Lower lobe of right lung (tissue), 2 donors: Measurements from ENCODE around the gene HSPBAP1. TPM values are rescaled to one million over a fixed set of nuclear protein-coding genes. Genes with fewer than 3 reads are reported as not detected.

ENCODE experiments used
- ATAC-seq, 2 donors: fragments of 200-7000 bp; cut with Tn5 transposase; one replicate each; pipeline ENCODE4 v1.9.1; 2020 to 2022; ENCODE audit warnings: mild to moderate bottlenecking in 2 of 2, moderate library complexity in 2 of 2
- DNase-seq: peaks from one replicate; pipeline ENCODE4 v3.0.0-alpha.2; 2020
- H3K27ac ChIP-seq: fragments of 200-600 bp; one replicate; pipeline ENCODE4 v1.8.0; 2022
- H3K27me3 ChIP-seq: fragments of 200-600 bp; one replicate; pipeline ENCODE4 v1.8.0; 2022; ENCODE audit warnings: low read depth
- H3K36me3 ChIP-seq: fragments of 200-600 bp; one replicate; pipeline ENCODE4 v1.8.0; 2022; ENCODE audit warnings: mild to moderate bottlenecking
- H3K4me1 ChIP-seq: fragments of 200-600 bp; one replicate; pipeline ENCODE4 v1.8.0; 2022
- H3K4me3 ChIP-seq: fragments of 200-600 bp; one replicate; pipeline ENCODE4 v1.8.0; 2022; ENCODE audit warnings: mild to moderate bottlenecking
- H3K9me3 ChIP-seq: fragments of 200-600 bp; one replicate; pipeline ENCODE4 v1.8.0; 2022
- intact Hi-C: fragments of 100-400 bp; cut with DNase I; formaldehyde crosslinking; loops from one replicate; pipeline ENCODE4 v1.11.0; 2022
- total RNA-seq: library from RNA; stranded (reverse); fragmentation: NEBNext Ultra II Directional; extraction: Animal tissue kit (Norgen Biotek cat#: 25700); gene quantifications from one replicate; pipeline ENCODE4 v1.2.1, GENCODE V29; 2021
- TF ChIP-seq, protein P1 (sequence below): fragments of 200-600 bp; IDR thresholded peaks from one replicate; pipeline ENCODE4 v1.8.0; 2022; ENCODE audit warnings: antibody characterized with exemption, mild to moderate bottlenecking
- donor health status: DM: no; HTN: yes; CAD: no; lungs with severe emphysema.

The HSPBAP1 gene
- total RNA-seq, 1 donor from 2014 or later = 15.4 TPM

DNA sequence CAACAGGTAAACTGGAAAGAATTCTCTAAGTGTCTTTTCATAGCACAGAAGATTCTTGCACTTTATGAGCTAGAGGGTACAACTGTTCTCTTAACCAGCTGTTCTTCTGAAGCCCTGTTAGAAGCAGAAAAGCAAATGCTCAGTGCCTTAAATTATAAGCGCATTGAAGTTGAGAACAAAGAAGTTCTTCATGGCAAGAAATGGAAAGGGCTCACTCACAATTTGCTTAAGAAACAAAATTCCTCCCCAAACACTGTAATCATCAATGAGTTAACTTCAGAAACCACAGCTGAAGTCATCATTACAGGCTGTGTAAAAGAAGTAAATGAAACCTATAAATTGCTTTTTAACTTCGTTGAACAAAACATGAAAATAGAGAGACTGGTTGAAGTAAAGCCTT, 93.4 kb downstream of the HSPBAP1 start:
- DNase-seq = no peak
- Histone ChIP-seq H3K27ac (no peak overlapping the region), H3K4me1 (peaks cover 11% of the 10 kb centered on the region), H3K4me3 (no peak overlapping the region), H3K36me3 (no peaks in the 10 kb centered on the region), H3K27me3 (no peaks in the 10 kb centered on the region), H3K9me3 (no peaks in the 10 kb centered on the region)
- TF ChIP-seq, protein P1, sequence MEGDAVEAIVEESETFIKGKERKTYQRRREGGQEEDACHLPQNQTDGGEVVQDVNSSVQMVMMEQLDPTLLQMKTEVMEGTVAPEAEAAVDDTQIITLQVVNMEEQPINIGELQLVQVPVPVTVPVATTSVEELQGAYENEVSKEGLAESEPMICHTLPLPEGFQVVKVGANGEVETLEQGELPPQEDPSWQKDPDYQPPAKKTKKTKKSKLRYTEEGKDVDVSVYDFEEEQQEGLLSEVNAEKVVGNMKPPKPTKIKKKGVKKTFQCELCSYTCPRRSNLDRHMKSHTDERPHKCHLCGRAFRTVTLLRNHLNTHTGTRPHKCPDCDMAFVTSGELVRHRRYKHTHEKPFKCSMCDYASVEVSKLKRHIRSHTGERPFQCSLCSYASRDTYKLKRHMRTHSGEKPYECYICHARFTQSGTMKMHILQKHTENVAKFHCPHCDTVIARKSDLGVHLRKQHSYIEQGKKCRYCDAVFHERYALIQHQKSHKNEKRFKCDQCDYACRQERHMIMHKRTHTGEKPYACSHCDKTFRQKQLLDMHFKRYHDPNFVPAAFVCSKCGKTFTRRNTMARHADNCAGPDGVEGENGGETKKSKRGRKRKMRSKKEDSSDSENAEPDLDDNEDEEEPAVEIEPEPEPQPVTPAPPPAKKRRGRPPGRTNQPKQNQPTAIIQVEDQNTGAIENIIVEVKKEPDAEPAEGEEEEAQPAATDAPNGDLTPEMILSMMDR = no peak
- no peak for ATAC-seq
- intact Hi-C loops = no loop called here

DNA sequence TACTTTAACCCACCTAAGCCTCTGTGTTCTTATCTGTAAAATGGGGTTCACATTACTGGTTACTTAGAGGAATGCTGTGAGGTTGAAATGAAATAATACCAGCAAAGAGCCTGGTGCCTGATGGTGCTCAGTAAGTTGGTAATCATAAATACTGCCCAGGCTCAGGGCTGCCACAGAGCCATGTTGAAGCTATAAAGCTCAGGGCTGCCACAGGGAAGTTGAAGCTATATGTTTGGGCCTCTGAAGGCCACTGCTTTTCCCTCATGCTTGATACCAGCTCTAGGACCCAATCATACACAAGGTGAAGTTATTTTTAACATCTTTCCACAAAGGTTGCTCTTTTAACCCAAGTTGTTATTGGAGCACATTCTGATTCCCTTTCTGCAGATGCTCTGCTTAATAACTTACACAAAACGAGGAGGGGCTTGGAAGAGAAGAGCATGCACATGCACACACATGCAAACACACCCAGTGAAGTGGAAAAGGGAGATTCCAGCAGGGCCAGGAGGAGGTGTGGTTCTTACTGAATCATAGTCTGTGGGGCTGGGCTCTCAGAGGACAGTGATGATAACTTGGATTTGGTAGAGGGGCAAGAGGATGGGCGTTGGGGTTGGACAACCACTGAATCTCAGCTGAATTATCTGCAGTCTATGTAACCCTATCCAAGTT, 95.5 kb downstream of the HSPBAP1 start:
- Histone ChIP-seq H3K27ac (no peak overlapping the region), H3K27me3 (no peaks in the 10 kb centered on the region), H3K4me1 (peaks cover 11% of the 10 kb centered on the region), H3K36me3 (no peaks in the 10 kb centered on the region), H3K9me3 (no peaks in the 10 kb centered on the region), H3K4me3 (no peak overlapping the region)
- intact Hi-C loops = no loop called here
- ATAC-seq = peak in 1 of 2 donors; percentile 25
- no peak for DNase-seq
- TF ChIP-seq, protein P1 = no peak

DNA sequence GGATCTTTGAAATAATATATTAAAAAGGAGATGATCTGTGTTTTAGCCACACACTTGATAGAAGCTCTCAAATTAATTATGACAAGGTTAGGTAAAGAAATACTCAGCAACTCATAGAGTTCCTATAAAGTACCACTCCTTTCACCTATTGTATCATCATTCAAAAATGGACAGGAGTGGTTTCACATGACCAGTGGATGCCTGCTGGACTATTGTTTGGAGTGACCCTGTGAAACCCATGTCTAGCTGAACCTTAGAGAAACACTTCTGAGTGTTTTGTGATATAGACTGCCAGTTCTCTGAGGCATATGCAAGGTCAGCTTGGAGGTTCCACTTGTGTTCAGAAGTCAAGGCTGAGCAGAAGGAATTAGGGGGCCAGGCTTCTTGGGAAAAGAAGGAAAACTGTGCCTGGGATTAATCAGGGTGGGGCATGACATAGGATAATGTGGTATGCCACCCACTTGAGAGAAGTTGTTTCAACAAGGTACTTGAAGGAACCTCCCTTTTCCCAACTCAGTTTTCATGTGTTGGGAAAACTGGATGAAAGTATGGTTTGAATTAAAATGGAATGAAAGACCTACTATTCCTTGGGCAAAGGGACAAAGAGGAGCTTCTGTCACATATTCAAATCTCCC, 97.6 kb downstream of the HSPBAP1 start:
- Histone ChIP-seq H3K27me3 (no peaks in the 10 kb centered on the region), H3K27ac (peak overlapping the region; percentile 14), H3K9me3 (no peaks in the 10 kb centered on the region), H3K36me3 (no peaks in the 10 kb centered on the region), H3K4me3 (no peak overlapping the region), H3K4me1 (peaks cover 11% of the 10 kb centered on the region)
- intact Hi-C loops = no loop called here
- no peak for DNase-seq
- ATAC-seq = peak; percentile 55 to 61
- TF ChIP-seq, protein P1 = no peak

DNA sequence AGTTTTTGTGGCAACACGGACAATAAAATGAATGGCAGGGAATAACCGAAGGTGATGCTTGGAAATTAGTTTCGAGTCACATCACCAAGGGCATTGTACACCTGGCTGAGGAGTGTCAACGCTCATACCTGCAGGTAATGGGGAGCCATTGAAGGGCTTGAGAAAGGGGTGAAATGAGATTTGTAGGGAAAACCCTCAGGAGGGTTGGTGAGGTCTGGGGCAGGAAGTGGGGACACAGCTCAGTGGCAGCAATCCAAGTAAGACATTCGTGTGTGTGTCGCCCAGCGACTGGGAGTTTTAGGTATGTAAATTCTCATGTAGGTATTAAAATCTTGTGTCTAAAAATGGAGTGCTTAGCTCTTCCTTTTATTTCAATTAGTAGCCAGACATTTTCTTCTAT, 98.7 kb downstream of the HSPBAP1 start:
- Histone ChIP-seq H3K4me1 (peaks cover 11% of the 10 kb centered on the region), H3K27ac (no peak overlapping the region), H3K4me3 (no peak overlapping the region), H3K36me3 (no peaks in the 10 kb centered on the region), H3K9me3 (no peaks in the 10 kb centered on the region), H3K27me3 (no peaks in the 10 kb centered on the region)
- TF ChIP-seq, protein P1 = no peak
- ATAC-seq (no peak), DNase-seq (no peak)
- intact Hi-C loops = no loop called here

DNA sequence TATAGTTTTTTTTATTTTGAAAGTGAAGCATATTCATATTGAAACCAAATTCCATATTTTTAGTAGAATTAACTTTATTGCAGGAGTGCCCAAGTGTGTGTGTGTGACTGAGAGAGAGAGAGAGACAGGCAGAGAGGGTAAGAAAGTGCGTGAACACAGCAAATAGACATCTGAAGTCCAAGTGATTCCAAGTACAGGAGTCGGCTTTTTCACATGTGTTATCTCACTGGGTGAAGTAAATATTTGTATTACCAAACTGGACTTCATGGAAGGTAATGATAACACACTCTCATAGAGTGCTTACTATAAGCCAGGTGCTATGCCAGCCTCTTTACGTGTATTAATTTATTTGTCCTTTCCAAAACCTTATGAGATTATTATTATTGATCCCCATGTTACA, 101.0 kb downstream of the HSPBAP1 start:
- ATAC-seq (peak in 1 of 2 donors; percentile 64), DNase-seq (no peak)
- TF ChIP-seq, protein P1 = no peak
- no peaks in the 10 kb centered on the region for H3K9me3 ChIP-seq
- no peaks in the 10 kb centered on the region for H3K27me3 ChIP-seq
- intact Hi-C loops = no loop called here
- no peak overlapping the region for H3K27ac ChIP-seq
- no peak overlapping the region for H3K4me3 ChIP-seq
- H3K36me3 ChIP-seq = no peaks in the 10 kb centered on the region
- H3K4me1 ChIP-seq = peaks cover 6% of the 10 kb centered on the region
